Measurements from ENCODE around the gene CCDC17.
"Not testable (repeated sequence)": the region's sequence is repeated elsewhere in the genome, so short reads cannot be mapped to it uniquely, and the experiment has no call there.

Gene CCDC17

DNA sequence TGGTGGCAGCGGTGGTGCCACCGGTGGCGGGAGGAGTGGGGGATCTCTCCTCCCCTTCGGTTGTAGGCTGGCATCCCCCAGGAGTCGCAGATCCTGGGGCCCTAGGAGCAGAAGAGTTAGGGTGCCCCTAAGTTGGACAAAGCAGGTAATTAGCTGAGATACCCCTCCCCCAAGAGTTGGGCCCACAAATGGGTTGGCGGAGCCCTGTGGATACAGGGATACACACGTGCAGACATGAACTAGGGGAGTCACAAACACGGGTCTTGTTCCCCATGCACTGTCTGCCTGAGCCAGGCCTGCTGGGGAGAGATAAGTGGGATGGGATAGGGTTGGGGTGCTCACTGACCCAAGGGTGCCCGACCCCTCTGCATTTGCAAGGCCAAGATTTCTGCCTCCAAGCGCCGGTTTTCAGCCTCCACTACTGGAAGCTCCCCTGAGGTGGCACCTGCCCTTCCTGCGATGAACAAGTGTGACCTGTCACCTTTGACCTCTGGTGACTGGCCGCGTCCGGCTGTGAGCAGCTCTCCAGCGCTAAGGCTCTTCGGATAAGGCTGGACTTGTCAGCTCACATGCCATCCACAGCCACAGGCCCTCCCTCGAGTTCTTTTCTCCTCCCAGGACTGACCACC is 1.8 kb downstream of the CCDC17 start:
- DNase-seq: no peak

- no peak for DNase-seq
These were observed 2.4 kb downstream of the CCDC17 start for GRCh38 chr1:45621501-45621836.

- DNase-seq: no peak
These were observed 3.0 kb downstream of the CCDC17 start for GRCh38 chr1:45620588-45621500.

DNA sequence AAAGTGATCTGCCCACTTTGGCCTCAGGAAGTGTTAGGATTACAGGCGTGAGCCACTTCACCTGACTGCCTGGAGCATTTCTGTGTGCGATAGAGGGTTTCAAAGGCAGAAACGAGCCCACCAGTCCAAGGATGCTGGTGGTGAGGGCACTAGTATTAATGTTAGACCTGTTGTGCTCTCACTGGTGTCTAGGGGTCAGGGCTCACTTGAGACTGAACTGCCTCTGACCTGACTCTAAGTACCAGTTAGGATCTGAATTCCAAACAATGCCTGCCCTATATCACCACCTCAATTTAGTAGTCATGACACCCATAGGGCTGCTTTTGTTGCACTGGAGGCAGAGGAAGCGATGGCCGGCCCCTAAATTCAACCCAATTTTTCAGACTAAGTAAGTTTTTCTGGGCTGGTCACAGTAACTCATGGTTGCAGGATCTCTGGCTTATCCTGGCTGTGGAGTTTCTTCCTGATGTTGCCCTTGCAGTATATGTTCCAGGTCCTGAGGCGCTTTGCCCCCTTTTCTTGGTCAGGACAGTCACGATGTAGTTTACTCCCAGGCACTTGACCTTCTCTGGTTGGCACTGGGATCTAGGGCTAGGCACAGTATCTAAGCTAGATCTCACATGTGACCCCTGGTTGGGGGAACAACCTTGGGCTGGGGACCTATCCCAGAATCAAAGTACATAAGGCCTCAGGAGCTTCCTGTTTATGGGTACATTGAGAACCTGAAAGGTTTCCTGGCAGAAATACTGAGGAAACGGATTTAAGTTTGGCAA is 4.5 kb downstream of the CCDC17 start:
- no peak for DNase-seq

- no peak for DNase-seq
These were observed 6.2 kb downstream of the CCDC17 start for GRCh38 chr1:45617618-45618017.

GRCh38 chr1:45615885-45616284 is 8.0 kb downstream of the CCDC17 start:
- no peak for DNase-seq

DNA sequence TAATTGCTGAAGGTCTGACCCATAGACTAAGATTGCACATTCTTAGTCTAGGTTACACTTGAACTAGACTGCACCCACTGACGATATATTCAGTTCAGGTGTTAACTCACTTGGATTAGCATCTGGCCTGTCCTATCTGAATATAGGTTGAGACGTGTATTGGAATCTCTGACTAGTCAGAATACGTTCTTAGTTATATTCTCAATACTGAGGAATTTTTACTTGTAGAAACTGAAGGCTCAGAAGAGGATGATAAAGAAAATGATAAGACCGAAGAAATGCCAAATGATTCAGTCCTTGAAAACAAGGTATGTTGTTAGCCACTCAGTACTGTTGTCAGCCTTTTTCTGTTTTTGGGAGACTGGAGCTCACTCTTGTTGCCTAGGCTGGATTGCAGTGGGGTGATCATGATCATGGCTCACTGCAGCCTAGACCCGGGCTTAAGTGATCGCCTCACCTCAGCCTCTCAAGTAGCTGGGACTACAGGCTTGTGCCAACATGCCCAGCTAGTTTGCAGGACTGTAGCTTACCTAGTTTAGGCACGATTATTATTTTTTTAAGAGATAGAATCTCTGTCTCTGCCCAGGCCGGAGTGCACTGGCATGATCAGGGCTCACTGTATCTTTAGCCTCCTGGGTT is 10.8 kb downstream of the CCDC17 start:
- DNase-seq: no peak

GRCh38 chr1:45610589-45611226 is 13.1 kb downstream of the CCDC17 start:
- no peak for DNase-seq

- no peak for DNase-seq
These were observed 15.4 kb downstream of the CCDC17 start for GRCh38 chr1:45608175-45609156.

- no peak for DNase-seq
These were observed 16.3 kb downstream of the CCDC17 start for GRCh38 chr1:45607404-45608074.

DNA sequence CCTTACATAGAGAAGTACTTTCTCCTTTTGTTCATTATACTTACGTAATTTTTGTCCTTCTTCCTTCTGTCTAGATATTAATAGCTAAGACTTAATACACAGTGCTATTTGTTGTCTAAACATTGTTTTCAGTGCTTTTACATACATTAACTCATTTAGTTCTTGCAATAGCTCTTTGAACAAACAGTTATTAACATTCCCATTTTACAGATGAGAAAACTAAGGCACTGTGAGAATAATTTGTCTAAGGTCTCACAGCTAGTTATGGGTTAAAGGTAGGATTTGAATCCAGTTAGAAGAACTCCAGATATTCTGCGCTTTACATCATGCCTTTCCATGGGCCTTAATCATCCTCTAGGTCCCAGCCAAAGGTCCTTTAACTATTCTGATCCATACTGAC is 19.6 kb downstream of the CCDC17 start:
- no peak for DNase-seq

GRCh38 chr1:45596765-45597164 is 27.1 kb downstream of the CCDC17 start:
- not testable (repeated sequence) for DNase-seq

GRCh38 chr1:45594412-45594811 is 29.4 kb downstream of the CCDC17 start:
- DNase-seq: no peak

- DNase-seq: no peak
These were observed 34.0 kb downstream of the CCDC17 start for GRCh38 chr1:45589861-45590260.

DNA sequence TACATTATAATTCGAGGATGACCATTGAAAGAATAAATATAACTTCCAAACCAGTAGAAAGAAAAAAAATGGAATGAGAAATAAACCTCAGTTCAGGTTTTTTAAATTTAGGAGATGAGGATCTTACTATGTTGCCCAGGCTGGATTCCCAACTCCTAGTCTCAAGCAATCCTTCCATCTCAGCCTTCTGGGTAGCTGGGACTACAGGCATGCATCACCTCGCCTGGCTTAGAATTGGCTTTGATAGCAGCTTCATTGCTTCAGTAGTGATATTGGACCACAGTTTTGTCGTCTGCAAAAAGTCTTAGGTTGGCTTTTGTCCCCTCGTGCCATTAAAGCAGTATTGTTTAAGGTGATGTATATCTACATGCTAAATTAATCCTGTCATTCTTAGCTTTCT is 37.1 kb downstream of the CCDC17 start:
- no peak for DNase-seq

- DNase-seq: no peak
These were observed 38.3 kb downstream of the CCDC17 start for GRCh38 chr1:45585496-45586075.

GRCh38 chr1:45585110-45585426 is 38.8 kb downstream of the CCDC17 start:
- no peak for DNase-seq

- DNase-seq: peak; percentile 87
These were observed 39.3 kb downstream of the CCDC17 start for GRCh38 chr1:45584351-45585109.

DNA sequence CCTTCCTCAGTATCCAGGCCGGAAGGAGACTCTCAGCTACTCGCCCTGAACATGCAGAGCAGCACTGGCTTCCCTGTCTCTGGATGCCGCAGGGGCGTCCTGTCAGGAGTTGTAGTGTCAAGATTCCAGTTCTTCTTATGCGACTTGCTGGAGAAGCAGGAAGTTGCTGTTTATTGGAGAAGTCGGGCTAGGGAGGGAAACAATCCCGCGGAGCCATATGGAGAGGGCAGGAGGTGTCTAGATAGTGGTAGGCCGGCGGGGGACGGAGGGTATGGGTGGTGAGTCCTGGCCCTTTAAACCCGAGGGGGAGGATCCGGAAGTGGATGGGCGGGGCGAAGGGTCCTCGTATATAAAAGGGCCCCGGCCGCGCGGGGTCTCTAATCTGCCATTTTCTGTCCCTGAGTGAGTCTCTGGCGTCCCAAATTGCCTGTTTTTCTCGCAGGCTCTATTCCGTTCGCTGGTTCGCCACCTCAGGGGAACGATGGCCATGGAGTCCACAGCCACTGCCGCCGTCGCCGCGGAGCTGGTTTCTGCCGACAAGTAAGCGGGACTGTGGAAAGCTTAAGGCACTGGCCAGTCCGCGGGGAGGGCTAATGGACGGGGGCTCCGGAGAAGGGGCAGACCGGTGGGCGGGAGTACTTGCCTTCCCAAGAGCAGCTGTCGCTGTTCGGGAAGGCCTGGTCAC is 40.0 kb downstream of the CCDC17 start, which contains the start of gene NASP:
TSS of gene NASP (plus strand) at position 376 of the 685 bp plus-strand sequence. CDS start at position 482, 106 bp downstream.
- peak; percentile 90 for DNase-seq
